GM23338 (cell line): ENCODE results near the gene LRRIQ3. TPM values are rescaled to one million over a fixed set of nuclear protein-coding genes. Genes with fewer than 3 reads are reported as not detected.

ENCODE experiments used
- ATAC-seq: fragments of 200-7000 bp; cut with Tn5 transposase; 3 replicates; pipeline ENCODE4 v1.9.1; 2020
- DNase-seq: peaks from one replicate; pipeline ENCODE4 v3.0.0-alpha.2; 2015; ENCODE audit warnings: low spot score
- H2AFZ ChIP-seq: fragments of 200-600 bp; sonication (generic); 2 replicates; pipeline ENCODE4 v1.8.0; 2016; ENCODE audit warnings: antibody characterized with exemption, mild to moderate bottlenecking, moderate library complexity
- H3F3A ChIP-seq: fragments of 200-600 bp; sonication (generic); replicated peaks from 2 replicates; pipeline ENCODE4 v1.8.0; 2017; ENCODE audit warnings: antibody characterized with exemption, mixed run types, low read depth
- H3K27ac ChIP-seq: fragments of 200-600 bp; sonication (generic); 2 replicates; pipeline ENCODE4 v1.6.1; 2016; ENCODE audit warnings: low read depth
- H3K27me3 ChIP-seq: fragments of 200-600 bp; sonication (generic); 2 replicates; pipeline ENCODE4 v1.8.0; 2016; ENCODE audit warnings: mild to moderate bottlenecking, mixed run types, moderate library complexity; ENCODE audit not compliant: insufficient read depth
- H3K36me3 ChIP-seq: fragments of 200-600 bp; sonication (generic); 2 replicates; pipeline ENCODE4 v1.8.0; 2016; ENCODE audit warnings: mild to moderate bottlenecking; ENCODE audit not compliant: insufficient read depth
- H3K4me1 ChIP-seq: fragments of 200-600 bp; sonication (generic); 2 replicates; pipeline ENCODE4 v1.8.0; 2016; ENCODE audit warnings: mild to moderate bottlenecking, moderate library complexity; ENCODE audit not compliant: insufficient read depth
- H3K4me2 ChIP-seq: fragments of 200-600 bp; sonication (generic); 2 replicates; pipeline ENCODE4 v1.7.1; 2017; ENCODE audit warnings: mixed run types
- H3K4me3 ChIP-seq: fragments of 200-600 bp; sonication (generic); 2 replicates; pipeline ENCODE4 v1.6.1; 2016; ENCODE audit warnings: mixed run types
- H3K79me2 ChIP-seq: fragments of 200-600 bp; sonication (generic); replicated peaks from 2 replicates; pipeline ENCODE4 v1.8.0; 2017; ENCODE audit warnings: mild to moderate bottlenecking; ENCODE audit not compliant: insufficient read depth
- H3K9me2 ChIP-seq: fragments of 200-600 bp; sonication (generic); 2 replicates; pipeline ENCODE4 v1.8.0; 2017; ENCODE audit not compliant: insufficient read depth
- H4K20me1 ChIP-seq: fragments of 200-600 bp; sonication (generic); replicated peaks from 2 replicates; pipeline ENCODE4 v1.8.0; 2017; ENCODE audit warnings: mild to moderate bottlenecking; ENCODE audit not compliant: insufficient read depth
- H3K27ac Mint-ChIP-seq: 2 replicates; pipeline ENCODE4 v1.8.0; 2020; ENCODE audit warnings: inconsistent platforms, mild to moderate bottlenecking, moderate library complexity, mixed read lengths
- H3K27me3 Mint-ChIP-seq: 3 replicates; pipeline ENCODE4 v1.8.0; 2022; ENCODE audit warnings: low read depth, mild to moderate bottlenecking, moderate library complexity, mixed read lengths, inconsistent platforms; ENCODE audit not compliant: insufficient read depth, poor library complexity
- H3K36me3 Mint-ChIP-seq: 3 replicates; pipeline ENCODE4 v1.8.0; 2021; ENCODE audit warnings: low read depth, mild to moderate bottlenecking, inconsistent platforms, moderate library complexity, mixed read lengths
- H3K4me1 Mint-ChIP-seq: 3 replicates; pipeline ENCODE4 v1.8.0; 2020; ENCODE audit warnings: mild to moderate bottlenecking, inconsistent platforms, mixed read lengths
- H3K4me3 Mint-ChIP-seq: 3 replicates; pipeline ENCODE4 v1.8.0; 2021; ENCODE audit warnings: moderate library complexity, mild to moderate bottlenecking, inconsistent platforms, mixed read lengths
- H3K9me3 Mint-ChIP-seq: 3 replicates; pipeline ENCODE4 v1.8.0; 2020; ENCODE audit warnings: moderate library complexity, mild to moderate bottlenecking, inconsistent platforms, mixed read lengths
- CREB1 ChIP-seq: fragments of 250-450 bp; sonication (Bioruptor Pico); IDR thresholded peaks from 2 replicates; pipeline ENCODE4 v1.5.0; 2020; ENCODE audit warnings: low read depth, mild to moderate bottlenecking, moderate library complexity
- JUNB ChIP-seq: IDR thresholded peaks from one replicate; pipeline ENCODE4 v1.6.1; 2016; ENCODE audit warnings: antibody characterized with exemption; ENCODE audit not compliant: unreplicated experiment
- NANOG ChIP-seq: IDR thresholded peaks from 2 replicates; pipeline ENCODE4 v1.6.1; 2016; ENCODE audit warnings: antibody characterized with exemption, borderline replicate concordance
- POLR2AphosphoS5 ChIP-seq: IDR thresholded peaks from 2 replicates; pipeline ENCODE4 v1.6.1; 2016; ENCODE audit warnings: antibody characterized with exemption, low read depth
- ZNF114 ChIP-seq: fragments of 250-450 bp; sonication (Bioruptor Pico); IDR thresholded peaks from 2 replicates; pipeline ENCODE4 v1.5.0; 2020; ENCODE audit warnings: mild to moderate bottlenecking, moderate library complexity
- polyA plus RNA-seq: library from polyadenylated mRNA; unstranded; fragments of >200 nt; fragmentation: Nextera tagmentation; extraction: Ambion mirVana; gene quantifications from 2 replicates; pipeline ENCODE4 v1.2.1, GENCODE V29; 2016
- total RNA-seq: library from RNA; depleted of rRNA; stranded (reverse); fragments of >200 nt; shearing (Covaris generic); gene quantifications from 2 replicates; pipeline ENCODE4 v1.2.3, GENCODE V29; 2014
- TF ChIP-seq, protein P1 (sequence below): IDR thresholded peaks from 2 replicates; pipeline ENCODE4 v1.6.1; 2016; ENCODE audit warnings: antibody characterized with exemption
- TF ChIP-seq, protein P2 (sequence below): IDR thresholded peaks from one replicate; pipeline ENCODE4 v1.6.1; 2018; ENCODE audit warnings: antibody characterized with exemption; ENCODE audit not compliant: unreplicated experiment
- TF ChIP-seq, protein P3 (sequence below): fragments of 250-450 bp; sonication (Bioruptor Pico); IDR thresholded peaks from 2 replicates; pipeline ENCODE4 v1.5.0; 2020; ENCODE audit warnings: mild to moderate bottlenecking, moderate library complexity

Gene LRRIQ3
- total and polyA plus RNA-seq, 2 experiments from 2014 or later, result 0.21 to 0.36 TPM

DNA sequence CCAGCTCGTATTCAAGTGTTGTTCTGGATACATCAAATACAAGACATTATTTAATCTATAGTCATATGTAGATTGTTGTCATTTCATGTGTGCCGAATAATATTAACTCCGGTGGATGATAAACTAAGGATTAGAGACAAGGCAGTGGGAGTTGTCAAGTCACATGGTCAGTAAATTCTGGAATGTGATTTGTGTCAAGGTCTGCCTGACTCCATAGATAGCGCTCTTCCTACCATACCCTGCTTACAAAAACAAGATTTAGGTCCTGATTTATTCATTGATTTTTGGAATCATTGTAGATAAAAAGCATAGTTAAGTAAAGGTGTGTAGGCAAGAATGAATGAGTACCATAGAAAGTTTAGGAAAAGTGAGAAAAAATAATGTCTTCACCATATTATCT, 39.8 kb upstream of the LRRIQ3 start:
- Histone ChIP-seq H3K27me3 (0 out of 2 replicates have a peak, but pooled peaks cover under 1% of the 10 kb centered on the region), H3K4me1 (no peaks in the 10 kb centered on the region), H3K9me2 (no peaks in the 10 kb centered on the region), H4K20me1 (no peaks in the 10 kb centered on the region), H3K4me3 (no peak overlapping the region), H2AFZ (no peak overlapping the region), H3K4me2 (no peak overlapping the region), H3K79me2 (no peaks in the 10 kb centered on the region), H3K27ac (no peak overlapping the region), H3K36me3 (no peaks in the 10 kb centered on the region), H3F3A (no peaks in the 10 kb centered on the region)
- H3K4me3 Mint-ChIP-seq, result no peak overlapping the region
- ATAC-seq (no peak), DNase-seq (no peak)
- TF ChIP-seq ZNF114 (CRISPR knock-in tag), result no peak
- no peak for TF ChIP-seq JUNB
- no peak for TF ChIP-seq POLR2AphosphoS5
- no peak for TF ChIP-seq CREB1 (CRISPR knock-in tag)
- H3K36me3 Mint-ChIP-seq, result no peaks in the 10 kb centered on the region
- H3K27me3 Mint-ChIP-seq, result no peaks in the 10 kb centered on the region
- no peak overlapping the region for H3K27ac Mint-ChIP-seq
- H3K4me1 Mint-ChIP-seq, result no peaks in the 10 kb centered on the region
- H3K9me3 Mint-ChIP-seq, result no peaks in the 10 kb centered on the region; the same call in 2 of the 3 replicates

DNA sequence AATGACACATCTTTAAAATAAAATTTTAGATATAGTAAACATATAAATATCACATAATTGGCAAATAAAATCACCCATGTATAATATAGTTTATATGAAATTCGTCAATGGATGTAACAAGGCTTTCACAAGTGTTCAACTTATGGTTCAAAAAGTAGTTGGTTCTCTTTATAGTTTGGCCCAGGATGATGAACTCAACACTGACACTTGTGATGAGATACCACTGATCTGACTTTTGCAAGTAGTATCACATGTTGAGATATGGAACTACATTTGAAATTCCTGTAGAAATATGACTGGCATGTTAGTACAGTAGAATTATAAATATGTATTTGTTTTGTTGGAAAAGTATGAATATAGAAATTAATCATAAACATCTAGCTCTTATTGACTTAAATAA, 39.1 kb upstream of the LRRIQ3 start:
- TF ChIP-seq NANOG (no peak), ZNF114 (CRISPR knock-in tag) (no peak), CREB1 (CRISPR knock-in tag) (no peak), JUNB (no peak), POLR2AphosphoS5 (no peak)
- TF ChIP-seq, protein P1, sequence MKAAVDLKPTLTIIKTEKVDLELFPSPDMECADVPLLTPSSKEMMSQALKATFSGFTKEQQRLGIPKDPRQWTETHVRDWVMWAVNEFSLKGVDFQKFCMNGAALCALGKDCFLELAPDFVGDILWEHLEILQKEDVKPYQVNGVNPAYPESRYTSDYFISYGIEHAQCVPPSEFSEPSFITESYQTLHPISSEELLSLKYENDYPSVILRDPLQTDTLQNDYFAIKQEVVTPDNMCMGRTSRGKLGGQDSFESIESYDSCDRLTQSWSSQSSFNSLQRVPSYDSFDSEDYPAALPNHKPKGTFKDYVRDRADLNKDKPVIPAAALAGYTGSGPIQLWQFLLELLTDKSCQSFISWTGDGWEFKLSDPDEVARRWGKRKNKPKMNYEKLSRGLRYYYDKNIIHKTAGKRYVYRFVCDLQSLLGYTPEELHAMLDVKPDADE, result no peak
- TF ChIP-seq, protein P2, sequence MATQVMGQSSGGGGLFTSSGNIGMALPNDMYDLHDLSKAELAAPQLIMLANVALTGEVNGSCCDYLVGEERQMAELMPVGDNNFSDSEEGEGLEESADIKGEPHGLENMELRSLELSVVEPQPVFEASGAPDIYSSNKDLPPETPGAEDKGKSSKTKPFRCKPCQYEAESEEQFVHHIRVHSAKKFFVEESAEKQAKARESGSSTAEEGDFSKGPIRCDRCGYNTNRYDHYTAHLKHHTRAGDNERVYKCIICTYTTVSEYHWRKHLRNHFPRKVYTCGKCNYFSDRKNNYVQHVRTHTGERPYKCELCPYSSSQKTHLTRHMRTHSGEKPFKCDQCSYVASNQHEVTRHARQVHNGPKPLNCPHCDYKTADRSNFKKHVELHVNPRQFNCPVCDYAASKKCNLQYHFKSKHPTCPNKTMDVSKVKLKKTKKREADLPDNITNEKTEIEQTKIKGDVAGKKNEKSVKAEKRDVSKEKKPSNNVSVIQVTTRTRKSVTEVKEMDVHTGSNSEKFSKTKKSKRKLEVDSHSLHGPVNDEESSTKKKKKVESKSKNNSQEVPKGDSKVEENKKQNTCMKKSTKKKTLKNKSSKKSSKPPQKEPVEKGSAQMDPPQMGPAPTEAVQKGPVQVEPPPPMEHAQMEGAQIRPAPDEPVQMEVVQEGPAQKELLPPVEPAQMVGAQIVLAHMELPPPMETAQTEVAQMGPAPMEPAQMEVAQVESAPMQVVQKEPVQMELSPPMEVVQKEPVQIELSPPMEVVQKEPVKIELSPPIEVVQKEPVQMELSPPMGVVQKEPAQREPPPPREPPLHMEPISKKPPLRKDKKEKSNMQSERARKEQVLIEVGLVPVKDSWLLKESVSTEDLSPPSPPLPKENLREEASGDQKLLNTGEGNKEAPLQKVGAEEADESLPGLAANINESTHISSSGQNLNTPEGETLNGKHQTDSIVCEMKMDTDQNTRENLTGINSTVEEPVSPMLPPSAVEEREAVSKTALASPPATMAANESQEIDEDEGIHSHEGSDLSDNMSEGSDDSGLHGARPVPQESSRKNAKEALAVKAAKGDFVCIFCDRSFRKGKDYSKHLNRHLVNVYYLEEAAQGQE, result no peak
- TF ChIP-seq, protein P3, sequence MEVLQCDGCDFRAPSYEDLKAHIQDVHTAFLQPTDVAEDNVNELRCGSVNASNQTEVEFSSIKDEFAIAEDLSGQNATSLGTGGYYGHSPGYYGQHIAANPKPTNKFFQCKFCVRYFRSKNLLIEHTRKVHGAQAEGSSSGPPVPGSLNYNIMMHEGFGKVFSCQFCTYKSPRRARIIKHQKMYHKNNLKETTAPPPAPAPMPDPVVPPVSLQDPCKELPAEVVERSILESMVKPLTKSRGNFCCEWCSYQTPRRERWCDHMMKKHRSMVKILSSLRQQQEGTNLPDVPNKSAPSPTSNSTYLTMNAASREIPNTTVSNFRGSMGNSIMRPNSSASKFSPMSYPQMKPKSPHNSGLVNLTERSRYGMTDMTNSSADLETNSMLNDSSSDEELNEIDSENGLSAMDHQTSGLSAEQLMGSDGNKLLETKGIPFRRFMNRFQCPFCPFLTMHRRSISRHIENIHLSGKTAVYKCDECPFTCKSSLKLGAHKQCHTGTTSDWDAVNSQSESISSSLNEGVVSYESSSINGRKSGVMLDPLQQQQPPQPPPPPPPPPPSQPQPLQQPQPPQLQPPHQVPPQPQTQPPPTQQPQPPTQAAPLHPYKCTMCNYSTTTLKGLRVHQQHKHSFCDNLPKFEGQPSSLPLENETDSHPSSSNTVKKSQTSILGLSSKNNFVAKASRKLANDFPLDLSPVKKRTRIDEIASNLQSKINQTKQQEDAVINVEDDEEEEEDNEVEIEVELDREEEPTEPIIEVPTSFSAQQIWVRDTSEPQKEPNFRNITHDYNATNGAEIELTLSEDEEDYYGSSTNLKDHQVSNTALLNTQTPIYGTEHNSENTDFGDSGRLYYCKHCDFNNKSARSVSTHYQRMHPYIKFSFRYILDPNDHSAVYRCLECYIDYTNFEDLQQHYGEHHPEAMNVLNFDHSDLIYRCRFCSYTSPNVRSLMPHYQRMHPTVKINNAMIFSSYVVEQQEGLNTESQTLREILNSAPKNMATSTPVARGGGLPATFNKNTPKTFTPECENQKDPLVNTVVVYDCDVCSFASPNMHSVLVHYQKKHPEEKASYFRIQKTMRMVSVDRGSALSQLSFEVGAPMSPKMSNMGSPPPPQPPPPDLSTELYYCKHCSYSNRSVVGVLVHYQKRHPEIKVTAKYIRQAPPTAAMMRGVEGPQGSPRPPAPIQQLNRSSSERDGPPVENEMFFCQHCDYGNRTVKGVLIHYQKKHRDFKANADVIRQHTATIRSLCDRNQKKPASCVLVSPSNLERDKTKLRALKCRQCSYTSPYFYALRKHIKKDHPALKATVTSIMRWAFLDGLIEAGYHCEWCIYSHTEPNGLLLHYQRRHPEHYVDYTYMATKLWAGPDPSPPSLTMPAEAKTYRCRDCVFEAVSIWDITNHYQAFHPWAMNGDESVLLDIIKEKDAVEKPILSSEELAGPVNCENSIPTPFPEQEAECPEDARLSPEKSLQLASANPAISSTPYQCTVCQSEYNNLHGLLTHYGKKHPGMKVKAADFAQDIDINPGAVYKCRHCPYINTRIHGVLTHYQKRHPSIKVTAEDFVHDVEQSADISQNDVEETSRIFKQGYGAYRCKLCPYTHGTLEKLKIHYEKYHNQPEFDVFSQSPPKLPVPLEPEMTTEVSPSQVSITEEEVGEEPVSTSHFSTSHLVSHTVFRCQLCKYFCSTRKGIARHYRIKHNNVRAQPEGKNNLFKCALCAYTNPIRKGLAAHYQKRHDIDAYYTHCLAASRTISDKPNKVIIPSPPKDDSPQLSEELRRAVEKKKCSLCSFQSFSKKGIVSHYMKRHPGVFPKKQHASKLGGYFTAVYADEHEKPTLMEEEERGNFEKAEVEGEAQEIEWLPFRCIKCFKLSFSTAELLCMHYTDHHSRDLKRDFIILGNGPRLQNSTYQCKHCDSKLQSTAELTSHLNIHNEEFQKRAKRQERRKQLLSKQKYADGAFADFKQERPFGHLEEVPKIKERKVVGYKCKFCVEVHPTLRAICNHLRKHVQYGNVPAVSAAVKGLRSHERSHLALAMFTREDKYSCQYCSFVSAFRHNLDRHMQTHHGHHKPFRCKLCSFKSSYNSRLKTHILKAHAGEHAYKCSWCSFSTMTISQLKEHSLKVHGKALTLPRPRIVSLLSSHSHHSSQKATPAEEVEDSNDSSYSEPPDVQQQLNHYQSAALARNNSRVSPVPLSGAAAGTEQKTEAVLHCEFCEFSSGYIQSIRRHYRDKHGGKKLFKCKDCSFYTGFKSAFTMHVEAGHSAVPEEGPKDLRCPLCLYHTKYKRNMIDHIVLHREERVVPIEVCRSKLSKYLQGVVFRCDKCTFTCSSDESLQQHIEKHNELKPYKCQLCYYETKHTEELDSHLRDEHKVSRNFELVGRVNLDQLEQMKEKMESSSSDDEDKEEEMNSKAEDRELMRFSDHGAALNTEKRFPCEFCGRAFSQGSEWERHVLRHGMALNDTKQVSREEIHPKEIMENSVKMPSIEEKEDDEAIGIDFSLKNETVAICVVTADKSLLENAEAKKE (CRISPR knock-in tag), result no peak
- Histone ChIP-seq H3K27ac (no peak overlapping the region), H3K4me1 (no peaks in the 10 kb centered on the region), H3K4me3 (no peak overlapping the region), H3K4me2 (no peak overlapping the region), H3F3A (no peaks in the 10 kb centered on the region), H3K79me2 (no peaks in the 10 kb centered on the region), H3K27me3 (no peaks in the 10 kb centered on the region), H4K20me1 (no peaks in the 10 kb centered on the region), H2AFZ (no peak overlapping the region), H3K9me2 (no peaks in the 10 kb centered on the region), H3K36me3 (no peaks in the 10 kb centered on the region)
- no peaks in the 10 kb centered on the region for H3K9me3 Mint-ChIP-seq
- ATAC-seq (no peak), DNase-seq (no peak)
- H3K4me1 Mint-ChIP-seq, result no peaks in the 10 kb centered on the region
- H3K27me3 Mint-ChIP-seq, result no peaks in the 10 kb centered on the region
- no peaks in the 10 kb centered on the region for H3K36me3 Mint-ChIP-seq
- H3K4me3 Mint-ChIP-seq, result no peak overlapping the region
- H3K27ac Mint-ChIP-seq, result no peak overlapping the region
